CD4-positive, alpha-beta T cell (primary cell): ENCODE data around the gene DARS1. TPM values are rescaled to one million over a fixed set of nuclear protein-coding genes. Genes with fewer than 3 reads are reported as not detected.

Experiments used
- ATAC-seq: fragments of 200-7000 bp; cut with Tn5 transposase; one replicate; pipeline ENCODE4 v1.10.0; 2022; ENCODE audit warnings: mild to moderate bottlenecking; ENCODE audit not compliant: poor library complexity
- CTCF ChIA-PET: fragments of 350-600 bp; sonication (Branson Sonifier 250); formaldehyde crosslinking; loops from one replicate; lab custom pipeline; 2021; ENCODE audit warnings: antibody characterized with exemption, inconsistent platforms; lab: Charles Lee
- POLR2A ChIA-PET: fragments of 350-600 bp; sonication (Branson Sonifier 250); formaldehyde crosslinking; loops from one replicate; lab custom pipeline; 2021; ENCODE audit warnings: antibody characterized with exemption, inconsistent platforms; lab: Charles Lee
- DNase-seq, 14 experiments: peaks; one replicate each; pipeline ENCODE4 v3.0.0-alpha.2; 2013 to 2020; ENCODE audit warnings: mixed read lengths in 2 of 14
- H3K27ac ChIP-seq, 2 donors: one replicate each; pipeline versions ENCODE4 v1.5.1 to v1.7.0; 2013; ENCODE audit warnings: low read length in 2 of 2, low read depth in 1 of 2, mild to moderate bottlenecking in 1 of 2
- H3K27me3 ChIP-seq, 2 experiments: 1 replicate in 1 of 2; 2 replicates in 1 of 2; pipeline versions ENCODE4 v1.6.1 to v1.7.0; 2013; ENCODE audit warnings: low read length in 2 of 2, control low read depth in 1 of 2, mild to moderate bottlenecking in 1 of 2, moderate library complexity in 1 of 2; ENCODE audit not compliant: insufficient read depth in 2 of 2, control insufficient read depth in 1 of 2
- H3K36me3 ChIP-seq: one replicate; pipeline ENCODE4 v1.6.1; 2013; ENCODE audit warnings: low read length, control low read depth; ENCODE audit not compliant: insufficient read depth
- H3K4me1 ChIP-seq: one replicate; pipeline ENCODE4 v1.6.1; 2013; ENCODE audit warnings: low read length, control low read depth; ENCODE audit not compliant: insufficient read depth
- H3K4me3 ChIP-seq: one replicate; pipeline ENCODE4 v1.5.1; 2013; ENCODE audit warnings: mild to moderate bottlenecking, low read length, moderate library complexity
- H3K9me3 ChIP-seq, 2 experiments: 1 replicate in 1 of 2; 2 replicates in 1 of 2; pipeline versions ENCODE4 v1.6.1 to v1.7.0; 2013; ENCODE audit warnings: low read length in 2 of 2, mild to moderate bottlenecking in 2 of 2, control low read depth in 1 of 2, moderate library complexity in 1 of 2; ENCODE audit not compliant: control insufficient read depth in 1 of 2, insufficient read depth in 1 of 2
- H3K27ac Mint-ChIP-seq: one replicate; pipeline ENCODE4 v1.8.0; 2020; ENCODE audit warnings: mixed read lengths
- H3K27me3 Mint-ChIP-seq: one replicate; pipeline ENCODE4 v1.8.0; 2021; ENCODE audit warnings: mixed read lengths
- H3K36me3 Mint-ChIP-seq: one replicate; pipeline ENCODE4 v1.8.0; 2021; ENCODE audit warnings: low read depth, mixed read lengths
- H3K4me1 Mint-ChIP-seq: one replicate; pipeline ENCODE4 v1.8.0; 2021; ENCODE audit warnings: low read depth, mixed read lengths
- H3K4me3 Mint-ChIP-seq: one replicate; pipeline ENCODE4 v1.8.0; 2020; ENCODE audit warnings: mild to moderate bottlenecking, mixed read lengths
- H3K9me3 Mint-ChIP-seq: one replicate; pipeline ENCODE4 v1.8.0; 2020; ENCODE audit warnings: mixed read lengths
- CTCF ChIP-seq: fragments of 200-600 bp; IDR thresholded peaks from one replicate; pipeline ENCODE4 v1.8.0; 2022; ENCODE audit warnings: antibody characterized with exemption, mild to moderate bottlenecking
- intact Hi-C, 2 experiments: fragments of 100-400 bp; cut with DNase I in 1 of 2; cut with micrococcal nuclease in 1 of 2; formaldehyde crosslinking; loops; one replicate each; pipeline versions ENCODE4 v1.15.1 to v1.9.0; 2023 to 2025; cut with DNase I, micrococcal nuclease
- polyA plus RNA-seq, 2 donors: library from polyadenylated mRNA; unstranded; fragments of 120-200 nt; gene quantifications; one replicate each; pipeline ENCODE4 v1.2.1, GENCODE V29; 2013
- total RNA-seq, 174 experiments: library from RNA in 2 of 174; stranded (reverse) in 2 of 174; gene quantifications; one replicate each; pipeline ENCODE4 v1.2.3 and lab custom pipeline; 2021 to 2026

DARS1 gene
- total RNA-seq, result 10 to 100 TPM; 38.2 to 41.7 TPM
- polyA plus RNA-seq (2013, experiment 1 of 2), result 71.4 TPM
- polyA plus RNA-seq (2013, experiment 2 of 2), result 86.0 TPM
- total RNA-seq (lab: John Stamatoyannopoulos, UW), result 57.6 to 327 (median 136) reads per million in 172 experiments

DNA sequence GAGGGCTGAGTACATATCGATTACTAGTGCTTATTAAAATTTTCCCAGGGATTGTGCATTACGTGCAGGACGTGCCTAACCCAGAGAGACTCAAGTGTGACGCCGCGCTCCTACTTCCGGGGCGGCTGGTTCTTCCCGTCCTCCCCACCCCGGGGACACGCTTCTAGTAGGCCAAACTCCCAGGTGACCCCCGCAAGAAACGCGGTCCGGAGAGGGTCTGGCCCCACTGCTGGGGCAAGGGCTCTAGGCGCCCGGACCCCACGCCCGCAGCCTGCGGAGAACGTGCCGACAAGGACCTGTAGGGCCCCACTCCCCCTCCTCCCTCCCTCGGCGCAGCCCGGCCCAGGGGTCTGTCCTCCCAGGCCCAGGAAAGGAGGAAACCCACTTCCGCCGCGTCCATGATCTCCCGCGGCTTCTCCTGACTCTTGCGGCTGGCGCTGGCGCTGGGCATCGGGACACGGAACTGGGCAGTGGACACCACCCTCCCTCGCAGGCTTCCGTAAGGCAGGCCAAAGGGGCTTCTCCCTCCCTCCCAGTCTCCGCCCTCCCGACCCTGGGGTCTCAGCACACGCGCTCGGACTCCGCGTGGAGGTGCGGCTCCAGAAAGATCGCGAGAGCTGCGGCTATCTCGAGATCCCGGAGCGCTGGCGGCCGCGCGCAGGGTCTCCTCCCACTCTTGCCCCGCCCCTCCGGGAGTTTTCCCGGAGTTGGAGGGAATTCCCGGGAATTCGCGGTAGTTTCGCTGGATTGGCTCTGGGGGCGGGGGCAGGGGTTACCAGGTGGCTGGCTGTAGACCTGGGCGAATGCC, at the start of gene DARS1:
Gene DARS1, minus strand, starts transcription at position 609 of the 808 bp plus-strand sequence. Its CDS starts 158 bp downstream, at position 451.
- ChIA-PET CTCF (interaction anchor here (0.7 to 0.9 kb wide), 2 partner anchors 24 to 31 kb away, joined by 4 to 7 read pairs; no protein-coding TSS in a partner anchor), POLR2A (interaction anchor here (0.6 to 3.3 kb wide), 20 partner anchors 9 to 454 kb away, joined by 3 to 15 read pairs (median 4); partner anchors contain the start of genes MCM6, R3HDM1 and ZRANB3)

GRCh38 chr2:136034629-136035028, 49.2 kb upstream of the DARS1 start:
- Mint-ChIP-seq H3K27me3 (no peaks in the 10 kb centered on the region), H3K4me1 (no peaks in the 10 kb centered on the region), H3K4me3 (no peak overlapping the region), H3K27ac (no peak overlapping the region), H3K9me3 (no peaks in the 10 kb centered on the region), H3K36me3 (no peaks in the 10 kb centered on the region)
- Histone ChIP-seq H3K36me3 (no peaks in the 10 kb centered on the region), H3K27ac (no peak overlapping the region), H3K4me3 (no peak overlapping the region), H3K4me1 (no peaks in the 10 kb centered on the region), H3K9me3 (no peaks in the 10 kb centered on the region), H3K27me3 (no peaks in the 10 kb centered on the region)
- no peak for TF ChIP-seq CTCF
- CTCF ChIA-PET, result interaction anchor here (1.2 to 1.4 kb wide), 2 partner anchors 11 to 18 kb away, joined by 3 read pairs; no protein-coding TSS in a partner anchor
- POLR2A ChIA-PET, result interaction anchor here (0.6 kb wide), 1 partner anchor 17 kb away, joined by 3 read pairs; no protein-coding TSS in a partner anchor
- intact Hi-C loops, result no loop called here
- ATAC-seq (no peak), DNase-seq (no peak)

More for the DNA sequence above, at the start of gene DARS1:
- Mint-ChIP-seq H3K4me1 (peaks cover 50% of the 10 kb centered on the region), H3K36me3 (peaks cover 40% of the 10 kb centered on the region), H3K27ac (peak within 1 kb of the TSS; percentile 99), H3K4me3 (peak within 1 kb of the TSS; percentile 99), H3K9me3 (no peaks in the 10 kb centered on the region), H3K27me3 (no peaks in the 10 kb centered on the region)
- intact Hi-C loops, result loop anchor here (2.0 to 5.0 kb wide), 5 partner anchors 24 to 392 kb away; partner anchors contain the start of genes CXCR4 (in 1 of the 2) and MCM6 (in 1 of the 2)
- Histone ChIP-seq H3K27ac (peak within 1 kb of the TSS; percentile 95 to 98), H3K4me1 (peaks cover 7% of the 10 kb centered on the region), H3K4me3 (peak within 1 kb of the TSS; percentile 84), H3K9me3 (no peaks in the 10 kb centered on the region), H3K27me3 (no peaks in the 10 kb centered on the region), H3K36me3 (peaks cover 18% of the 10 kb centered on the region)
- TF ChIP-seq CTCF, result no peak
- peak; percentile 82 for ATAC-seq
- peak; percentile 59 to 91 (median 68) for DNase-seq

DNA sequence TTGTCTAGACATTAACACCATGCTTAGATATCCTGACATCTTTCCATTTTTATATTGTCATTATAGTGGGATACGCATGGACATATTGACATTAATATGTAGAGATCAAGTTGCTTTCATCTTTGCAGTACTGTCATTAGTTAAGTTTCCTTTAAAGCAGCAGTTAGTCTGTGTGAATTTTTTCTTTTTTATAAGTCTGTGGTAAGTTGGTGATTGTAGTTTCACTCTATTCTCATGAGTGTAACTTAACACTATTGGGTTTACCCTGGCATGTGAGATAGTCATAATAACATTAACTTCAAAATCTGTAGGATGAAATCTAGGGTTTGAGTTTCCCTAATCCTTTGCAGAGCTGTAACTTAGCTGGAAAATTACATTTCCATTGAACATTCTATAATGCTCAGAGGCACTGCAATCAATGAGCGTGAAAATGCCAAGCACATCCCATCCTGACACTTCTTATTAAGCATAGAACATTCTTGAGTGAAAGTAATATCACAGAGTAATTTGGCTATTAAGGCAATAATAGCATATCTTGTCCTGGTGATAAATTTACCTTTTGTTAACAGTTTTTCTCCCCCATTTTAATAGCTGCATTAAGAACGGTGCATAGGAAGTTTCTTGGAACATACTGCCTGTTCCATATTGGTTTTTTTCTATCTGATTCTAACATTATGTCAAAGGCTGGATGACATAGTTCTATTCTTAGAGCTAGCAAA, 47.5 kb upstream of the DARS1 start:
- ChIA-PET CTCF (interaction anchor here (1.0 to 1.8 kb wide), 2 partner anchors 11 to 352 kb away, joined by 3 to 6 read pairs; no protein-coding TSS in a partner anchor), POLR2A (no interaction called here)
- no peaks in the 10 kb centered on the region for H3K9me3 Mint-ChIP-seq
- no peaks in the 10 kb centered on the region for H3K36me3 ChIP-seq
- DNase-seq (no peak), ATAC-seq (no peak)
- no peak overlapping the region for H3K4me3 Mint-ChIP-seq
- H3K27me3 Mint-ChIP-seq, result no peaks in the 10 kb centered on the region
- no peak overlapping the region for H3K4me3 ChIP-seq
- H3K9me3 ChIP-seq, result no peaks in the 10 kb centered on the region
- H3K27ac ChIP-seq, result no peak overlapping the region
- no peaks in the 10 kb centered on the region for H3K36me3 Mint-ChIP-seq
- intact Hi-C loops, result no loop called here
- H3K27ac Mint-ChIP-seq, result no peak overlapping the region
- no peaks in the 10 kb centered on the region for H3K4me1 ChIP-seq
- no peaks in the 10 kb centered on the region for H3K27me3 ChIP-seq
- no peak for TF ChIP-seq CTCF
- no peaks in the 10 kb centered on the region for H3K4me1 Mint-ChIP-seq
